Measurements from ENCODE around the gene CEP170.

CEP170 gene

GRCh38 chr1:243286409-243287122, 31.5 kb upstream of the CEP170 start:
- no peak overlapping the region for H3K27ac ChIP-seq (ENCODE audit: insufficient read depth, low read depth, low read length, poor library complexity, severe bottlenecking)
- WGBS, 2 experiments: 75 to 79% methylated on average over 7 to 8 of the region's 8 CpGs

GRCh38 chr1:243281672-243282071, 26.6 kb upstream of the CEP170 start:
- Histone ChIP-seq H3K27ac (ENCODE audit: insufficient read depth, low read depth, low read length, poor library complexity, severe bottlenecking) (no peak overlapping the region), H3K9me3 (ENCODE audit: control insufficient read depth, low read length) (no peaks in the 10 kb centered on the region), H3K4me1 (ENCODE audit: control insufficient read depth, insufficient read depth, low read length) (no peaks in the 10 kb centered on the region), H3K4me3 (ENCODE audit: insufficient read depth, low read depth, low read length) (no peak overlapping the region), H3K36me3 (ENCODE audit: control insufficient read depth, insufficient read depth, low read length) (no peaks in the 10 kb centered on the region), H3K27me3 (ENCODE audit: control insufficient read depth, insufficient read depth, low read length, poor library complexity, severe bottlenecking) (no peaks in the 10 kb centered on the region)
- WGBS, 2 experiments: 90 to 92% methylated on average over 5 of the region's 5 CpGs

More at GRCh38 chr1:243286409-243287122, 31.5 kb upstream of the CEP170 start:
- Histone ChIP-seq H3K4me3 (ENCODE audit: insufficient read depth, low read depth, low read length) (no peak overlapping the region), H3K4me1 (ENCODE audit: control insufficient read depth, insufficient read depth, low read length) (no peaks in the 10 kb centered on the region), H3K36me3 (ENCODE audit: control insufficient read depth, insufficient read depth, low read length) (no peaks in the 10 kb centered on the region), H3K27me3 (ENCODE audit: control insufficient read depth, insufficient read depth, low read length, poor library complexity, severe bottlenecking) (no peaks in the 10 kb centered on the region), H3K9me3 (ENCODE audit: control insufficient read depth, low read length) (no peaks in the 10 kb centered on the region)

GRCh38 chr1:243280571-243281129, 25.6 kb upstream of the CEP170 start:
- no peaks in the 10 kb centered on the region for H3K36me3 ChIP-seq (ENCODE audit: control insufficient read depth, insufficient read depth, low read length)
- WGBS, 2 experiments: 81 to 90% methylated on average over 3 of the region's 3 CpGs
- H3K9me3 ChIP-seq (ENCODE audit: control insufficient read depth, low read length): no peaks in the 10 kb centered on the region
- no peak overlapping the region for H3K27ac ChIP-seq (ENCODE audit: insufficient read depth, low read depth, low read length, poor library complexity, severe bottlenecking)
- H3K4me1 ChIP-seq (ENCODE audit: control insufficient read depth, insufficient read depth, low read length): no peaks in the 10 kb centered on the region
- H3K27me3 ChIP-seq (ENCODE audit: control insufficient read depth, insufficient read depth, low read length, poor library complexity, severe bottlenecking): no peaks in the 10 kb centered on the region
- H3K4me3 ChIP-seq (ENCODE audit: insufficient read depth, low read depth, low read length): no peak overlapping the region

GRCh38 chr1:243275316-243275715, 20.2 kb upstream of the CEP170 start:
- 85 to 96% methylated on average over 1 to 2 of the region's 3 CpGs for WGBS, 2 experiments
- no peaks in the 10 kb centered on the region for H3K4me1 ChIP-seq (ENCODE audit: control insufficient read depth, insufficient read depth, low read length)
- H3K9me3 ChIP-seq (ENCODE audit: control insufficient read depth, low read length): no peaks in the 10 kb centered on the region
- H3K27ac ChIP-seq (ENCODE audit: insufficient read depth, low read depth, low read length, poor library complexity, severe bottlenecking): no peak overlapping the region
- H3K27me3 ChIP-seq (ENCODE audit: control insufficient read depth, insufficient read depth, low read length, poor library complexity, severe bottlenecking): no peaks in the 10 kb centered on the region
- no peaks in the 10 kb centered on the region for H3K36me3 ChIP-seq (ENCODE audit: control insufficient read depth, insufficient read depth, low read length)
- H3K4me3 ChIP-seq (ENCODE audit: insufficient read depth, low read depth, low read length): no peak overlapping the region

DNA sequence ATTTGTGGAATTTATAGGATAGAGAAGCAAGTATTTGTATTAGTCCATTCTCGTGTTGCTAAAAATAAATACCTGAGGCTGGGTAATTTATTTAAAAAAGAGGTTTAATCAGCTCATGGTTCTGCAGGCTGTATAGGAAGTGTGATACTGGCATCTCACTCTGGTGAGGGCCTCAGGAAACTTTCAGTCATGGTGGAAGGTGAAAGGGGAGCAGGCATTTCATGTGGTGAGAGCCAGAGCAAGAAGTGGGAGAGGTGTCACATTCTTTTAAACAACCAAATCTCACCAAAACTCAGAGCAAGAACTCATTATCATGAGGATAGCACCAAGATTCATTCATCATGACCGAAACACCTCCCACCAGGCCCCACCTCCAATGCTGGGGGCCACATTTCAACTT, 18.9 kb upstream of the CEP170 start:
- Histone ChIP-seq H3K27me3 (ENCODE audit: control insufficient read depth, insufficient read depth, low read length, poor library complexity, severe bottlenecking) (no peaks in the 10 kb centered on the region), H3K9me3 (ENCODE audit: control insufficient read depth, low read length) (no peaks in the 10 kb centered on the region), H3K36me3 (ENCODE audit: control insufficient read depth, insufficient read depth, low read length) (no peaks in the 10 kb centered on the region), H3K27ac (ENCODE audit: insufficient read depth, low read depth, low read length, poor library complexity, severe bottlenecking) (no peak overlapping the region), H3K4me1 (ENCODE audit: control insufficient read depth, insufficient read depth, low read length) (peaks cover 4% of the 10 kb centered on the region), H3K4me3 (ENCODE audit: insufficient read depth, low read depth, low read length) (no peak overlapping the region)
- 92 to 96% methylated on average over 2 of the region's 2 CpGs for WGBS, 2 experiments

DNA sequence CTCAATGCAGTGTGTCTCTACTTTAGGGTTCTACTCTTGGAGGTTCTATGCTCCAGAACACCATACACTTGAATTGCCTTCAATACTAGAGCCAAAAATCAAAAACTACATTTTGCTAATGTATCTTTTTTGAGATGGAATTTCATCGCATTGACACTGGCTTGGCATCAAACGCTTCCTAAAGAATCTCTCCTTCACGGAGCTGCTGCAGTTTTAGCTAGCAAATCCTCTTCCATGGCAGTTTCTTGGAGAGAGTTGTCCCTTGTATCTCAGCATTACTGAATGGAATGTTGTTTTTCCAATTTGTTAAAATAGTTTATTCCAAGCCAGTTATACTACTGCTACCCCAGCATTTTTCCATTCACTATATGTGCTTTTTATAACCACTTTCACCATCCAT, 18.4 kb upstream of the CEP170 start:
- H3K4me3 ChIP-seq (ENCODE audit: insufficient read depth, low read depth, low read length): no peak overlapping the region
- no peak overlapping the region for H3K27ac ChIP-seq (ENCODE audit: insufficient read depth, low read depth, low read length, poor library complexity, severe bottlenecking)
- H3K4me1 ChIP-seq (ENCODE audit: control insufficient read depth, insufficient read depth, low read length): peaks cover 4% of the 10 kb centered on the region
- H3K36me3 ChIP-seq (ENCODE audit: control insufficient read depth, insufficient read depth, low read length): no peaks in the 10 kb centered on the region
- no peaks in the 10 kb centered on the region for H3K27me3 ChIP-seq (ENCODE audit: control insufficient read depth, insufficient read depth, low read length, poor library complexity, severe bottlenecking)
- WGBS, 2 experiments: 93 to 96% methylated on average over 3 of the region's 3 CpGs
- H3K9me3 ChIP-seq (ENCODE audit: control insufficient read depth, low read length): no peaks in the 10 kb centered on the region

DNA sequence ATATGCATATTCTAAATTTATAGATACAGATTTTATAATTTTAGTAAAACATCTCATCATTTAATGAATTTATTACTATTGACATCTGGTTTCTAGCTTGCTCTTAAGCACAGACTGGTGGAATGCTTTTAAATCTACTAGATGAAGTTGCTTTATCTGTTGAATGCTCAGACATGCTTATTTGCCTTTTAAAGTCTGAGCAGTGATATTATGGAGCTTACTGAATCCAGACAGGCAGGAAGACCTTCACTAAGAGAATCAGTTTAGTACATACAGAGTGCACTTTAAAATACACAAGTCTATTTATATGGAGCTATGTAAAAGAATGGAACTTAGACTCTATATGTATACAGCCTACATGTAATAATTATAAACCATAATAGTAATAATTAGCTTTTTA, 17.3 kb upstream of the CEP170 start:
- no peak overlapping the region for H3K4me3 ChIP-seq (ENCODE audit: insufficient read depth, low read depth, low read length)
- no peak overlapping the region for H3K27ac ChIP-seq (ENCODE audit: insufficient read depth, low read depth, low read length, poor library complexity, severe bottlenecking)

GRCh38 chr1:243271996-243272395, 16.9 kb upstream of the CEP170 start:
- Histone ChIP-seq H3K4me3 (ENCODE audit: insufficient read depth, low read depth, low read length) (no peak overlapping the region), H3K27ac (ENCODE audit: insufficient read depth, low read depth, low read length, poor library complexity, severe bottlenecking) (no peak overlapping the region), H3K27me3 (ENCODE audit: control insufficient read depth, insufficient read depth, low read length, poor library complexity, severe bottlenecking) (no peaks in the 10 kb centered on the region), H3K9me3 (ENCODE audit: control insufficient read depth, low read length) (no peaks in the 10 kb centered on the region), H3K4me1 (ENCODE audit: control insufficient read depth, insufficient read depth, low read length) (peaks cover 4% of the 10 kb centered on the region), H3K36me3 (ENCODE audit: control insufficient read depth, insufficient read depth, low read length) (no peaks in the 10 kb centered on the region)
- WGBS, 2 experiments: 86% methylated on average over 1 of the region's 1 CpG; no CpG with 5 or more reads in 1 of the 2 experiments

More for the DNA sequence above, 17.3 kb upstream of the CEP170 start:
- H3K36me3 ChIP-seq (ENCODE audit: control insufficient read depth, insufficient read depth, low read length): no peaks in the 10 kb centered on the region
- peaks cover 4% of the 10 kb centered on the region for H3K4me1 ChIP-seq (ENCODE audit: control insufficient read depth, insufficient read depth, low read length)
- H3K9me3 ChIP-seq (ENCODE audit: control insufficient read depth, low read length): no peaks in the 10 kb centered on the region
- H3K27me3 ChIP-seq (ENCODE audit: control insufficient read depth, insufficient read depth, low read length, poor library complexity, severe bottlenecking): no peaks in the 10 kb centered on the region

- Histone ChIP-seq H3K27me3 (ENCODE audit: control insufficient read depth, insufficient read depth, low read length, poor library complexity, severe bottlenecking) (no peaks in the 10 kb centered on the region), H3K4me1 (ENCODE audit: control insufficient read depth, insufficient read depth, low read length) (peaks cover 4% of the 10 kb centered on the region), H3K27ac (ENCODE audit: insufficient read depth, low read depth, low read length, poor library complexity, severe bottlenecking) (no peak overlapping the region), H3K4me3 (ENCODE audit: insufficient read depth, low read depth, low read length) (no peak overlapping the region), H3K9me3 (ENCODE audit: control insufficient read depth, low read length) (no peaks in the 10 kb centered on the region), H3K36me3 (ENCODE audit: control insufficient read depth, insufficient read depth, low read length) (no peaks in the 10 kb centered on the region)
- WGBS, 2 experiments: 93 to 95% methylated on average over 6 of the region's 6 CpGs
Observed at GRCh38 chr1:243270097-243270864, 15.2 kb upstream of the CEP170 start.

GRCh38 chr1:243269461-243269801, 14.3 kb upstream of the CEP170 start:
- no peaks in the 10 kb centered on the region for H3K27me3 ChIP-seq (ENCODE audit: control insufficient read depth, insufficient read depth, low read length, poor library complexity, severe bottlenecking)
- no peaks in the 10 kb centered on the region for H3K36me3 ChIP-seq (ENCODE audit: control insufficient read depth, insufficient read depth, low read length)
- no peaks in the 10 kb centered on the region for H3K9me3 ChIP-seq (ENCODE audit: control insufficient read depth, low read length)
- no peak overlapping the region for H3K4me3 ChIP-seq (ENCODE audit: insufficient read depth, low read depth, low read length)
- peaks cover 4% of the 10 kb centered on the region for H3K4me1 ChIP-seq (ENCODE audit: control insufficient read depth, insufficient read depth, low read length)
- WGBS, 2 experiments: 82 to 94% methylated on average over 4 of the region's 4 CpGs
- no peak overlapping the region for H3K27ac ChIP-seq (ENCODE audit: insufficient read depth, low read depth, low read length, poor library complexity, severe bottlenecking)

Data from ectodermal cell (in vitro differentiated cells).